Fibroblast of peridontal ligament (primary cell): Measurements from ENCODE around the gene ZNF443.
"Not testable (repeated sequence)": the region's sequence is repeated elsewhere in the genome, so short reads cannot be mapped to it uniquely, and the experiment has no call there.

Experiments
- DNase-seq: peaks from one replicate; pipeline ENCODE4 v3.0.0-alpha.2; 2010; ENCODE audit errors: extremely low read depth

ZNF443 gene

GRCh38 chr19:12417273-12417672, 23.5 kb downstream of the ZNF443 start:
- not testable (repeated sequence) for DNase-seq

GRCh38 chr19:12411893-12412292, 28.9 kb downstream of the ZNF443 start:
- DNase-seq, result no peak

GRCh38 chr19:12400633-12401502, 40.0 kb downstream of the ZNF443 start, which contains the start of gene ZNF799:
ZNF799 (minus strand) TSS chr19:12401271; CDS start chr19:12401070, 201 bp downstream.
- peak; percentile 94 for DNase-seq

- DNase-seq, result peak; percentile 1
These were observed 40.8 kb downstream of the ZNF443 start for GRCh38 chr19:12399901-12400632.

GRCh38 chr19:12391148-12391547, 49.7 kb downstream of the ZNF443 start:
- not testable (repeated sequence) for DNase-seq

GRCh38 chr19:12386365-12386764, 54.5 kb downstream of the ZNF443 start:
- DNase-seq, result not testable (repeated sequence)

GRCh38 chr19:12380444-12380737, 60.4 kb downstream of the ZNF443 start:
- DNase-seq, result no peak

GRCh38 chr19:12379732-12380443, 60.9 kb downstream of the ZNF443 start:
- DNase-seq, result no peak
